HG03103 (cell line): Measurements from ENCODE around the gene JUNB.

Experiments used
- ATAC-seq: cut with Tn5 transposase; IDR thresholded peaks from one replicate; pipeline ENCODE4 v1.9.1; 2021; ENCODE audit warnings: low read depth; ENCODE audit not compliant: unreplicated experiment

Gene JUNB

GRCh38 chr19:12773571-12773970 is 17.7 kb upstream of the JUNB start:
- ATAC-seq: no peak

- ATAC-seq: no peak
Observed at GRCh38 chr19:12774588-12775555, 16.4 kb upstream of the JUNB start, which contains the start of gene HOOK2. Gene HOOK2 (minus strand): TSS chr19:12775552. CDS start chr19:12775449, 103 bp downstream.

GRCh38 chr19:12777217-12778016 is 13.9 kb upstream of the JUNB start:
- no peak for ATAC-seq

GRCh38 chr19:12778017-12778904 is 13.0 kb upstream of the JUNB start:
- ATAC-seq: no peak

GRCh38 chr19:12778905-12779161 is 12.5 kb upstream of the JUNB start:
- ATAC-seq: no peak

- no peak for ATAC-seq
Observed at GRCh38 chr19:12779162-12779993, 11.9 kb upstream of the JUNB start.

GRCh38 chr19:12782174-12782423 is 9.2 kb upstream of the JUNB start:
- no peak for ATAC-seq

GRCh38 chr19:12782424-12783290 is 8.6 kb upstream of the JUNB start:
- peak; percentile 39 for ATAC-seq

GRCh38 chr19:12783291-12783848 is 7.9 kb upstream of the JUNB start:
- ATAC-seq: no peak

GRCh38 chr19:12783849-12784393 is 7.4 kb upstream of the JUNB start:
- ATAC-seq: no peak

GRCh38 chr19:12784394-12784870 is 6.9 kb upstream of the JUNB start:
- ATAC-seq: no peak

- ATAC-seq: no peak
Observed at GRCh38 chr19:12784871-12785430, 6.3 kb upstream of the JUNB start.

GRCh38 chr19:12785431-12786031 is 5.8 kb upstream of the JUNB start:
- ATAC-seq: no peak

GRCh38 chr19:12786141-12786870 is 5.0 kb upstream of the JUNB start:
- no peak for ATAC-seq

GRCh38 chr19:12786952-12787351 is 4.3 kb upstream of the JUNB start:
- ATAC-seq: no peak

GRCh38 chr19:12787458-12787857 is 3.8 kb upstream of the JUNB start:
- no peak for ATAC-seq

GRCh38 chr19:12788042-12788681 is 3.1 kb upstream of the JUNB start:
- no peak for ATAC-seq
